Choroid plexus epithelial cell (primary cell): Measurements from ENCODE around the gene SNCAIP.

Experiments used
- DNase-seq: peaks from one replicate; pipeline ENCODE4 v3.0.0-alpha.2; 2010; ENCODE audit warnings: low read depth
- H3K4me3 ChIP-seq: 2 replicates; pipeline ENCODE4 v1.5.1; 2011; ENCODE audit warnings: low read depth, mild to moderate bottlenecking, control low read depth, low read length, moderate library complexity
- CTCF ChIP-seq: conservative IDR thresholded peaks from 2 replicates; pipeline ENCODE4 v1.5.1; 2011; ENCODE audit warnings: low read depth, mild to moderate bottlenecking, control low read depth, inconsistent platforms, low read length, moderate library complexity

Gene SNCAIP

GRCh38 chr5:122444411-122444810 lies 132.4 kb downstream of the SNCAIP start:
- TF ChIP-seq CTCF = no peak
- DNase-seq = no peak
- H3K4me3 ChIP-seq = no peak overlapping the region

- no peak overlapping the region for H3K4me3 ChIP-seq
- TF ChIP-seq CTCF = no peak
- no peak for DNase-seq
Observed at GRCh38 chr5:122445070-122445469, 133.0 kb downstream of the SNCAIP start.

- no peak for TF ChIP-seq CTCF
- no peak for DNase-seq
Observed at GRCh38 chr5:122447072-122447471, 135.0 kb downstream of the SNCAIP start.

GRCh38 chr5:122447879-122448278 lies 135.8 kb downstream of the SNCAIP start:
- no peak for TF ChIP-seq CTCF
- no peak overlapping the region for H3K4me3 ChIP-seq
- no peak for DNase-seq

More at GRCh38 chr5:122447072-122447471, 135.0 kb downstream of the SNCAIP start:
- H3K4me3 ChIP-seq = no peak overlapping the region

GRCh38 chr5:122454541-122454940 lies 142.5 kb downstream of the SNCAIP start:
- no peak overlapping the region for H3K4me3 ChIP-seq
- TF ChIP-seq CTCF = no peak
- no peak for DNase-seq

- DNase-seq = no peak
Observed at GRCh38 chr5:122455939-122456338, 143.9 kb downstream of the SNCAIP start.

More at GRCh38 chr5:122455939-122456338, 143.9 kb downstream of the SNCAIP start:
- no peak overlapping the region for H3K4me3 ChIP-seq
- no peak for TF ChIP-seq CTCF
